Measurements from ENCODE around the gene CADPS2.

The CADPS2 gene

DNA sequence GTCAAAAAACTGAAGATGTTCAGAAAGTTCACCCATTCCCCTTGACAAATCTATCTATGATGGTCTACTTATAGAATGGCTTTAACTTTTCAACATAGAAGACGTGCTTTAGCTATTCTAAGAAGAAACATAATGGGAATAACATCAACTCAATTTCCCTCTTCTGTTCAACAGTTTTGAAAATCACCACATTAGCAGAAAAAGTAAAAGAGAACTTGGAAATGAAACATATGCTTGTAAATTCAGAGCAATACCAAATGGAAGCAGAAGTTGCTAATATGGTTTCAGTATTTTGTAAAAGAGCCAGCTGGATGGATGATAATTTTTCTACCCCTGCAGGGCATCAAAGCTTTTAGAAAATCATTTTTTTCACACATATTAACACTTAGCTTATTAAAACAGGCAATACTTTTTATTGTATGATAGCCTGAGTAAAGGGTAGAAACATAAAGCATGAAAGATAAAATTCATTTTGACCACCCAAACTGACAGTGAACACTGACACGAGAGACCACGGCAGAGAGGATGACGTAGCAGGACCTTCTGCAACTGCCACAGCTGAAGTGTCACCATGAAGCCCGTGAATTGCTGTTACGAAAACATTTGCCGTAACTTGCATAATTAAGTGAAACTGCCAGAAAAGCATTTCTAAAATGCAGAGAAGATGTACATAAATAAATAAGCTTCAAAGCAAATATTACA is 542.5 kb downstream of the CADPS2 start:
- DNase-seq = no peak

- DNase-seq = no peak
Observed at GRCh38 chr7:122340427-122340826, 545.8 kb downstream of the CADPS2 start.

- no peak for DNase-seq
Observed at GRCh38 chr7:122339145-122339904, 546.9 kb downstream of the CADPS2 start.

DNA sequence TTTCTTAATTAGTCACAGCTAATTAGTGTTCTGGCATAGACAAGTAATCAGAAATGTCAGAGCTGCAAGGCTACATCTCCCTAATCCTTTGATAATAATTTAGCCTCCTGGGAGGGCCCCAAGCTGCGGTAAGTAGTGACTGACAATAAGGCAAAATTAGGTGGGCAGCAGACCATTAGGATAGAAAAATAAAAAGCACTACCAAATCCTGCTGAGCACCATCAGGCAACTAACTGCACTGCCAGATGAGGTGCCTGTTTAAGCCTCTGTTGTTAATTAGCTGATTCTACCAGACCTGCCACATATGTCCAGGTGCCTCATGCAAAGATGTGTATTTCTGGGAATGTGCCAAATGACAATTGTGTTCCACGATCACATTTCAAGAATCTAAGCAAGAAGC is 549.2 kb downstream of the CADPS2 start:
- DNase-seq = no peak

DNA sequence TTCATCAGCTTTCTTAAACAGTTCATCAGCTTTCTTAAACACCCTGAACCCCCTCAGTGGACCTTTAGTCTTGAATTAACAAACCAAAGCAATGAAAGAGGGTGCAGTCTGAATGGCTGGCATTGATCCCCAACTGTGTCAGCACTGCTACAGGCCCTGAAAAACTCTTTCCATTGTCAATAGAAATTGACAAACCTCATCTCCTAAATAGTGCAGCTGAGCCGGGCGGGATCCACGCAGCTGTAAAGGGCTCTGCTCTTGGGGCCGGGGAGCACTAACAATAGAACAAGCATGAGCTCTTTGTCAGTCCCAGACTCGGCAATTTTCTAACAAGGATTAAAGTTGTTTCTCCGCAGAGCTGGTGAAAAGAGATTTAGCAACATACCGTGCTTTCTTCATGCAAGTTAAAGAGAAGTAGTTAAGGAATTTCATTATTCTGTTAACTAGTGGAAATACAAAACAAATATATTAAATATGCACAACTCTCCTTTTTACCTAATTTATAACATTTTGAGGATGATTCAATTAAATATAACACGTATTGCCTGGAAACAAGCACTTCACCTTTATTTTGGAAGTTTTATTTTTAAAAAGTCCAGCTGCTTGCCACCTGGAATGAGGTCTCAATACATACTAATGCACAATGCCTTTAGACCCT is 557.0 kb downstream of the CADPS2 start:
- DNase-seq = no peak

- no peak for DNase-seq
Observed at GRCh38 chr7:122327969-122328368, 558.3 kb downstream of the CADPS2 start.

- DNase-seq = no peak
Observed at GRCh38 chr7:122316467-122317388, 569.5 kb downstream of the CADPS2 start.

DNA sequence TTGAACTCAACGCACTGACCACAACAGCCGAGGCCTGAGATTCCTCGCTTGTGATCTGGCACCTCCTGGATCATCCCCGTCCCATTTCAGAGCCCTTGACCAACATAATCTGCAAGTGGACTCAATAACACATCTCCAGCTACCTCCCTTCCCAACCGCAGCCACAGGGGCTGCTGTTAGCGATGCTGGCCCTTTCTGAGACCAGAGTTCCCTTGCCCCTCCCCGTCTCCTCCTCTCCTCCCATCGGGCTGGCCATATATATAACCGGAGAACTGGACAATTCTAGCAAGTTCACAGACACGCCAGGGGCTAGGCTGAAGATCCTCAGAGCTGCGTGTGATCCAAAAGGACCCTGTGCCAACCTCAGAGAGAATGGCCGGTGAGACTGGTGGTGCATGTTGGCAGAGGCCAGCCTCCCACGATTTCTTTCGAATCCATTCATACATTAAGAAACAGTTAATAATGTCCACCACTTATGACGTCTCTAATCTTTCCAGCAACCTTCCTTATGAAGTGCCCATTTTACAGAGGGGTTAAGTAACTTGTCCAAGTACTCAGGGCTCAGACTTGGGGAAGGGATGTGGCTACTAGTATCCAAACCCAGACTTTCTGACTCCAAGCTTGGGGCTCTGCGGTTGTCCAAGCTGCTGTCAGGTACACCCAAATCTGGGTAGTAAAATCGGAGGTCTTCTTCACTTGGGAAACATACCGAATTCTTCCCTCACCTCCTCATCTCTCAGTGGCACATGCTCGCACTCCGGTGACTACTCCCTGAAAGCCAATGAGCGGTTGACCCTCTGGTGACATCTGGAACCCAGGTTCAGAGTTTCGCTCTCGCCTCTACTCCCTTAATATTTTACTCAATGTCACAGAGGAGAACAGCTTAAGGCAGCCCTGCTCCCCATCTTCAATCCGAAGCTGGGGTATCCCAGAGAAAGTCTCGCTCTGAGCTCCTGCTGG is 570.5 kb downstream of the CADPS2 start:
- no peak for DNase-seq

DNA sequence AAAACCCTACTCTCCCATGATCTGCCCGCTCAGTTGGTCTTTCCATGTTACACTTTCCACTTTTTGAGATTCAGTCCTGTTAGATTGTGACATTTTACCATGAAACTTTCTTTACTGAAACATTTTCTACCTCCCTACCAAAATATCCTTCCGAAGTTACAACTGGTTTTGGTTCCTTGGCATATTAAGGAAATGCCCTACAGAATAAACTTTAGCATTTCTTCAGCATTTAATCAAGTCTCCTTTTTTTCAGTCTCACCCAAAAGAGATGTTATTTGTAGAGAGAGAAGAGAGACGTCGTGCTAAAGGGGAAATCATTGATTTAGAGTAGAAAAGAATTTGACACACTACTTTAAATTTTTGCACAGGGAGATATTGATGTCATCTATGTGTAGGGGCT is 572.0 kb downstream of the CADPS2 start:
- no peak for DNase-seq

DNA sequence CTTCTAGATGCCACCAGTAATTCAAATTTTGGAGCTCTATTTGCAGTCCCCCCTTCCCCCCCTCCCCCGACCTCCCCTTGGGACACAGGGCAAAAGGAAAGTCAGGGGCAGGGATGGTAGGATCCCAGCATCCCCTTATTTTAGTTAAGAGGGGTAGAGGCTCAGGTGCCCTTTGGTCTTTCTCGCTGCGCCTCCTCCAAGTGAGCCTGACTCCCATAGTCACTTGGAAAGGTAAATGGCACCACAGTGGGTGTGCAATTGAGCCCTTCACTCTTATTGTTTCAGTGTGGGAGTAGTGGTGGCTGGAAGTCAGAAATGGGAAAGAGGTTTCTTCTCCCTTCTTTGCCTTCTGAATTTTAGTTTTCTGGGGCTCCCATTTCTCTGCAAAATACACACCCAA is 573.5 kb downstream of the CADPS2 start:
- DNase-seq = no peak

DNA sequence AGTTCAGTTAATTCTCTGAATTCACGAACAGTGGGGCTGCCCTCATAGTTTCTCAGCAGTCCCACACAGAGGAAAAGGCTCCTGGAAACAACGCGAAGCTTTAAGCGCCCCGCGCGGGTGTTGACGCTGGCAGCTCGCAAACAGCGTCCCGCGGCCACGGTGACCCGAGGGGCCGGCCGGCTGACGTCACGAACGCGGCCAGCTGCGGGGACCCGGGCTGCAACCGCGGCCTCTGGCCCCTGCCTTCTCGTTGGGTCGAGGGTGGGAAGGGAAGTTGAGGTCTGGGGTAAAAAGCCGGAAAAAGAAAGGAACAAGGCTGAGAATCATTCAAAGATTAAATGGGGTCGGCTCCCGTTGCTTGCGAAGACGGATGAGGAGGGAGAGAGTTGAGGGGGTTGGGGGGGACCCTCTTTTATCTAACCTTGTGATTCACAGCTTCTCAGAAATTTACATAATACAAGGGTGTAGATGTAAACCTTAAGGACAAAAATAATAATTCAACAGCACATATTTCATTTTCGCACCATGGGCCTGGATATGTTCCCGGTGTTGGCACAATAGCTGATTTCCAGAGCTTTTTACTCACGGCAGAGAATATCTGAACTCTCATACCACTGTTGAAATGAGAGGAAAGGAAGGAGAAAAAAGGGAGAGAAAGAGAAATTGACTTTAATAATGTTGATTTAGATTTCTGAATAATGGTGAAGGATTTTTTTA is 574.4 kb downstream of the CADPS2 start:
- no peak for DNase-seq

DNA sequence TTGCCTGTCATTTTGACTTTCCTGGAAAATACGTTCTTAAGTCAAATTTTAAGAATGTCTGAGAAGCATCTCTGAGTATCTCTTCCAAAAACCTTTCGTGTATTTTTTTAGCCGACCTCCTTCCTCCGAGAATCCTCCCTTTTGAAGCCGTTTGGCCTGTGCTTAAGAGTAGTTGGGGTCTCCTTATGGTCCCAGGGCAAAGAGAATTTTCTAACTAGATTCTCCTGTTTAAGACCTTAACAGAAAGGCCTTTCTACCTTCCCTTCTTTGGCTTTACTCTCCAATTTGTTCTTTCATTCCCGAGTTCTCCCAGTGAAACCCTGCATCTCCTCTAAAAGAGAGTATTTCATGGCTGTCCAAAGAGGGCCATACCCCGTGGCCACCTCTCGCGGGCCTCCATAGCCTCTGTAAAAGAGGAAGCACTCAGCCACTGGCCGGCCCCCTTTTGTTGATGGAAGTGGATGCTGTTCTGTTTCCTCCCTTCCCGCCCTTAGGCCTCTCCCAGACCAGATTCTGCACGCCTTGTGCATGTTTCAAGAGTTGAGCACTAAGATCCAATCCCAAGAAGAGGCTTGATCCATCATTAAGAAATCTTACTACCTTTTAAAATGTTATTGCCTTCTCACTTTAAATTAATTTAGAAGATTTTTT is 575.1 kb downstream of the CADPS2 start:
- DNase-seq = no peak

- DNase-seq = no peak
Observed at GRCh38 chr7:122310119-122311021, 575.9 kb downstream of the CADPS2 start.

DNA sequence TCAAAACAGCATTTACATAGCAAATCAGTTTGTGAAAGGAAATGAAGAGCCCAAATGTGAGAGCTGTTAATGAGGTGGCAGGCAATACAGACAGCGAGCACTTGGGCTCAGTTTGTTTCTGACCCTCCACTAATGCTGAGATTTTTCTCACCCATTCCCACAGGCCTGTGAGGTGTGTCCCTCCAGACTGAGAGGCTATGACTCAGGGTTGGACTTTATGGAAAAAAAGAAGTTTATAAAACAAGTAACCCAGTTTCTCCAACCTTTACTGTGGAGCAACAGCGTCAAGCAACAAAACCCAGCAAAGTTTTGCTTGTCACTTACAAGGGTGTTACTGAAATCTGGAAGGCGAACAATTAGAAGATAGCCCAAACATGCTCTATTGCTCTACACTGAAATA is 576.8 kb downstream of the CADPS2 start:
- no peak for DNase-seq

GRCh38 chr7:122307228-122307621 is 579.0 kb downstream of the CADPS2 start:
- DNase-seq = no peak

GRCh38 chr7:122306320-122307227 is 579.7 kb downstream of the CADPS2 start:
- DNase-seq = no peak

DNA sequence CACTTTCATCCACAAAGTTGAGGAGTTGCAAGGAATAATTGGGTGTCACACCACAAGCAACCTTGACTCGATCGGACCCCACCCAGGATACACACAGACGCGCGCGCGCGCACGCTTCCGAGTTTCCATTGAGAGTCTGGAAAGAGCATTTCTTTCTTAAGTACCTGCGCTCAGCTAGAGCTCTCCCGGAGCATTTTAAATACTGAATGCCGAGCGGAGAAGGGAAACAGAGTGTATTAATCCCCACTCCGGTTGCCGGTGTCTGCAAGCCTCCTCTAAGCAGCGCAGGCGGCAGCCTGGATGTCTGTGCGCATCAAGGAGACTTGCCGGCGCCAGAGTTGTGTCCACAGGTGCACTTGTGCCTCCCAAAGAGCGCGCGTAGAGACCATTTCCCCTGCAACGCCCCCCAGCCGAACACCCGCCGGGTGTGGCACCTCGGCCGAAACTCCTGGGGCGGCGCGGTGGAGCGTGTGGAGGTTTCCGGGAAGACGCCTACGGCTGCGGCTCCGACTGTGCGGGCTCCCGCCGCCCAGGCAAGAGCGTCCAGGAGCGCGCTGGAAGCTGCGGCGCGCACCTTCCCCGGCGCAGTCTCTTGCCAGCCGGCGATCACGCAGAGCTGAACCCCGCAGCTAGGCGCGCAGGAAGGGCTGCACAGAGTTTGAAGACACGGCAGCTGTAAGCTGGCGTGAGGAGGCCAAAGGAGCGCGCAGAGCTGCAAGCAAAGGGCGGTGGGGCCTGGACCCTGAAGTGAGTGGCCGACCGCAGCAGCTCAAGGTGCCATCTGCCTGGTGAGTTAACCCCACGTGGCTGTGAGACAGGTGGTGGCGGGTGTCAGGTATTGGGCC is 580.6 kb downstream of the CADPS2 start:
- no peak for DNase-seq

Data from KG1 (cell line).